HepG2 (cell line): ENCODE measurements around the gene S100A13. TPM values are rescaled to one million over a fixed set of nuclear protein-coding genes. Genes with fewer than 3 reads are reported as not detected.

ENCODE experiments used
- ASH2L ChIP-seq: fragments of 300-600, 200-600 bp; sonication (generic); IDR thresholded peaks from 2 replicates; pipeline ENCODE4 v1.7.0; 2017; ENCODE audit warnings: low read depth, mild to moderate bottlenecking, moderate library complexity, mixed read lengths, low read length; ENCODE audit not compliant: insufficient read length
- GATAD1 ChIP-seq: IDR thresholded peaks from 2 replicates; pipeline ENCODE4 v1.6.1; 2016; ENCODE audit warnings: missing genetic modification reagents, missing compliant biosample characterization
- KDM3A ChIP-seq: IDR thresholded peaks from 2 replicates; pipeline ENCODE4 v1.6.1; 2018; ENCODE audit warnings: low read depth, missing compliant biosample characterization
- KMT2A ChIP-seq: sonication (generic); formaldehyde crosslinking; IDR thresholded peaks from 2 replicates; pipeline ENCODE4 v1.4.0; 2020; ENCODE audit warnings: missing genetic modification reagents
- MLLT10 ChIP-seq: sonication (generic); formaldehyde crosslinking; IDR thresholded peaks from 2 replicates; pipeline ENCODE4 v1.4.0; 2020; ENCODE audit warnings: missing genetic modification reagents
- MTA1 ChIP-seq: sonication (generic); formaldehyde crosslinking; IDR thresholded peaks from 2 replicates; pipeline ENCODE4 v1.4.0; 2020; ENCODE audit warnings: missing genetic modification reagents, mild to moderate bottlenecking, borderline replicate concordance
- POLR2AphosphoS5 ChIP-seq: IDR thresholded peaks from 2 replicates; pipeline ENCODE4 v1.6.1; 2012; ENCODE audit warnings: low read depth, low read length
- RARA ChIP-seq: IDR thresholded peaks from 2 replicates; pipeline ENCODE4 v1.6.1; 2016; ENCODE audit warnings: missing genetic modification reagents, missing compliant biosample characterization
- RFX3 ChIP-seq: IDR thresholded peaks from 2 replicates; pipeline ENCODE4 v1.6.1; 2016; ENCODE audit warnings: missing biosample characterization, missing genetic modification reagents
- SP1 ChIP-seq, 2 experiments: fragments of 450-650 bp in 1 of 2; sonication (generic) in 1 of 2; formaldehyde crosslinking in 1 of 2; IDR thresholded peaks; 2 replicates each; pipeline versions ENCODE4 v1.4.0 to v1.6.1; 2016 to 2020; ENCODE audit warnings: missing genetic modification reagents in 1 of 2
- SRSF1 ChIP-seq: fragments of 200-400 bp; formaldehyde crosslinking; optimal IDR thresholded peaks from 2 replicates; pipeline ENCODE3; 2017; ENCODE audit warnings: mild to moderate bottlenecking, low read depth, low read length, moderate library complexity
- TSC22D2 ChIP-seq: sonication (generic); formaldehyde crosslinking; IDR thresholded peaks from 2 replicates; pipeline ENCODE4 v1.5.1; 2020; ENCODE audit warnings: missing genetic modification reagents, mild to moderate bottlenecking, borderline replicate concordance
- ZBTB20 ChIP-seq: sonication (generic); formaldehyde crosslinking; IDR thresholded peaks from 2 replicates; pipeline ENCODE4 v1.8.1; 2023; ENCODE audit warnings: missing genetic modification reagents, low read depth, mild to moderate bottlenecking, borderline replicate concordance
- ZBTB7A ChIP-seq: sonication (generic); formaldehyde crosslinking; IDR thresholded peaks from 2 replicates; pipeline ENCODE4 v1.8.0; 2022; ENCODE audit warnings: mild to moderate bottlenecking, missing genetic modification reagents
- ZMYM2 ChIP-seq: sonication (generic); formaldehyde crosslinking; IDR thresholded peaks from 2 replicates; pipeline ENCODE4 v1.8.0; 2022; ENCODE audit warnings: mild to moderate bottlenecking, missing genetic modification reagents
- polyA plus RNA-seq, 8 experiments: library from polyadenylated mRNA; depleted of rRNA in 3 of 8; stranded (reverse) in 7 of 8; unstranded in 1 of 8; fragments of >200 nt; fragmentation: Illumina TruSeq in 4 of 8; extraction: Trizol in 4 of 8; gene quantifications; 2 replicates each; pipeline versions ENCODE4 v1.2.1 to v1.2.3, GENCODE V29; 2011 to 2016; ENCODE audit warnings: low read depth in 4 of 8, missing spikeins in 1 of 8, mixed read lengths in 1 of 8; ENCODE audit not compliant: insufficient read depth in 1 of 8
- total RNA-seq, 5 experiments: library from RNA; depleted of rRNA; stranded (reverse); fragments of >200 nt; fragmentation: Illumina TruSeq; extraction: Trizol; gene quantifications; 2 replicates each; pipeline ENCODE4 v1.2.3, GENCODE V29; 2016; ENCODE audit warnings: low read depth in 1 of 5
- TF ChIP-seq, protein P1 (sequence below): sonication (generic); formaldehyde crosslinking; IDR thresholded peaks from 2 replicates; pipeline ENCODE4 v1.4.0; 2020; ENCODE audit warnings: missing genetic modification reagents
- TF ChIP-seq, protein P2 (sequence below): sonication (generic); formaldehyde crosslinking; IDR thresholded peaks from 2 replicates; pipeline ENCODE4 v1.4.0; 2020; ENCODE audit warnings: missing genetic modification reagents, borderline replicate concordance
- TF ChIP-seq, protein P3 (sequence below): sonication (generic); formaldehyde crosslinking; IDR thresholded peaks from 2 replicates; pipeline ENCODE4 v1.5.1; 2020; ENCODE audit warnings: missing genetic modification reagents, mild to moderate bottlenecking, borderline replicate concordance
- TF ChIP-seq, protein P4 (sequence below): IDR thresholded peaks from 2 replicates; pipeline ENCODE4 v1.6.1; 2016

S100A13 gene
- total and polyA plus RNA-seq, 2 of the 13 experiments (the other 11 are each of a cell fraction or from before 2014, with no cell fraction given), result 89.5 to 172 TPM

DNA sequence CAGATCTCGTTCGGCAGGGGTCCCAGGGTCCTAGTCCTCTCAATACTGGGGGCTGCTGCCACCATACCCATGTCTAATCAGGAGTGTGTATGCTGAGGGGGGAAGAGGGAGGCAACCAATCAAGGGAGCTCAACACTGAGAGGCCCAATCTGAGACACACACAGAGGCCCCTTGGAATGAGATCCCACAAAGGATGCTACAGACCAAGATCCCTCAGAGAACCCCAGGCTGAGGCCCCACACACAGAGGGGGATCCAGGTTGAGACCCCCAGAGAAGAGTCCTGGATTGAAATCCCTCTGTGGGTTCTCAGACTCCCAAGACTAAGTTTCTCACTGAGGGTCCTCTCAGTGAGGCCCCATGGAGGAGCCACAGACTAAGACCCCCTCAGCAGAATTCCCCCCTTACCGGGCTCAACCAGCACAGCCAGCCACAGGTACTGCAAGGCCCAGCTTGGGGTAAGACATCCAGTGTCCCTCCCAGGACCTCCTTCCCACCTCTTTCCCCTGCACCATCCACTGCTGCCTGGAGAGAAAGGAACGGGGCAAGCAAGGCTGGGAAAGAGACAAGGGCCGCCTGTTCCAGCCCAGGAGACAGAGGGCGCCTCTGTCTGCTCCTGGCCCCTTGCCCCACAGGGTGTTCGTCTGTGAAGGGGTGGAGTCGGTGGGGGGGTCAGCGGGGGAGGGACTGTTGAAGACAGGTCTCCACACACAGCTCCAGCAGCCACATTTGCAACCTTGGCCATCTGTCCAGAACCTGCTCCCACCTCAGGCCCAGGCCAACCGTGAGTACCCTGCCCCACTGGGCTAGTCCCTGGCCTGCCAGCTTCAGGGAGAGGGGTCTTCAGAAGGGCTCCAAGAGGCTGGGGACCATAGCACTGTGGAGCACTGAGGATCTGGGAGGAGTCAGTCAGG lies 666 bp upstream of the S100A13 start, which contains the start of gene S100A1 (continued):
- peak; percentile 38; the same call in 1 of the 2 replicates for TF ChIP-seq ZBTB20 (CRISPR knock-in tag)
- 0 out of 2 replicates have a peak, but pooled peaks have one; percentile 91 for TF ChIP-seq ZBTB7A (CRISPR knock-in tag)
- TF ChIP-seq KMT2A (CRISPR knock-in tag), result 0 out of 2 replicates have a peak, but pooled peaks have one; percentile 11
- TF ChIP-seq POLR2AphosphoS5, result peak; percentile 84
- TF ChIP-seq ZMYM2 (CRISPR knock-in tag), result peak; percentile 70
- peak; percentile 17; the same call in 1 of the 2 replicates for TF ChIP-seq TSC22D2 (CRISPR knock-in tag)
- TF ChIP-seq, protein P1, sequence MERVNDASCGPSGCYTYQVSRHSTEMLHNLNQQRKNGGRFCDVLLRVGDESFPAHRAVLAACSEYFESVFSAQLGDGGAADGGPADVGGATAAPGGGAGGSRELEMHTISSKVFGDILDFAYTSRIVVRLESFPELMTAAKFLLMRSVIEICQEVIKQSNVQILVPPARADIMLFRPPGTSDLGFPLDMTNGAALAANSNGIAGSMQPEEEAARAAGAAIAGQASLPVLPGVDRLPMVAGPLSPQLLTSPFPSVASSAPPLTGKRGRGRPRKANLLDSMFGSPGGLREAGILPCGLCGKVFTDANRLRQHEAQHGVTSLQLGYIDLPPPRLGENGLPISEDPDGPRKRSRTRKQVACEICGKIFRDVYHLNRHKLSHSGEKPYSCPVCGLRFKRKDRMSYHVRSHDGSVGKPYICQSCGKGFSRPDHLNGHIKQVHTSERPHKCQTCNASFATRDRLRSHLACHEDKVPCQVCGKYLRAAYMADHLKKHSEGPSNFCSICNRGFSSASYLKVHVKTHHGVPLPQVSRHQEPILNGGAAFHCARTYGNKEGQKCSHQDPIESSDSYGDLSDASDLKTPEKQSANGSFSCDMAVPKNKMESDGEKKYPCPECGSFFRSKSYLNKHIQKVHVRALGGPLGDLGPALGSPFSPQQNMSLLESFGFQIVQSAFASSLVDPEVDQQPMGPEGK, result peak; percentile 93
- peak; percentile 54; the same call in 1 of the 2 replicates for TF ChIP-seq MTA1 (CRISPR knock-in tag)
- no peak for TF ChIP-seq MLLT10 (CRISPR knock-in tag)
- 0 out of 2 replicates have a peak, but pooled peaks have one; percentile 11 for TF ChIP-seq KDM3A (CRISPR knock-in tag)
- peak; percentile 2 for TF ChIP-seq ASH2L
- TF ChIP-seq SP1 (IDR thresholded peaks at IDR 0.05), result no peak
- TF ChIP-seq SP1 (CRISPR knock-in tag; IDR thresholded peaks at IDR 0.05), result peak; percentile 18; the same call in 1 of the 2 replicates
- peak; percentile 9; the same call in 1 of the 2 replicates for TF ChIP-seq RARA (CRISPR knock-in tag)
- no peak for TF ChIP-seq RFX3 (CRISPR knock-in tag)
- TF ChIP-seq SRSF1, result peak; percentile 35
- TF ChIP-seq, protein P2, sequence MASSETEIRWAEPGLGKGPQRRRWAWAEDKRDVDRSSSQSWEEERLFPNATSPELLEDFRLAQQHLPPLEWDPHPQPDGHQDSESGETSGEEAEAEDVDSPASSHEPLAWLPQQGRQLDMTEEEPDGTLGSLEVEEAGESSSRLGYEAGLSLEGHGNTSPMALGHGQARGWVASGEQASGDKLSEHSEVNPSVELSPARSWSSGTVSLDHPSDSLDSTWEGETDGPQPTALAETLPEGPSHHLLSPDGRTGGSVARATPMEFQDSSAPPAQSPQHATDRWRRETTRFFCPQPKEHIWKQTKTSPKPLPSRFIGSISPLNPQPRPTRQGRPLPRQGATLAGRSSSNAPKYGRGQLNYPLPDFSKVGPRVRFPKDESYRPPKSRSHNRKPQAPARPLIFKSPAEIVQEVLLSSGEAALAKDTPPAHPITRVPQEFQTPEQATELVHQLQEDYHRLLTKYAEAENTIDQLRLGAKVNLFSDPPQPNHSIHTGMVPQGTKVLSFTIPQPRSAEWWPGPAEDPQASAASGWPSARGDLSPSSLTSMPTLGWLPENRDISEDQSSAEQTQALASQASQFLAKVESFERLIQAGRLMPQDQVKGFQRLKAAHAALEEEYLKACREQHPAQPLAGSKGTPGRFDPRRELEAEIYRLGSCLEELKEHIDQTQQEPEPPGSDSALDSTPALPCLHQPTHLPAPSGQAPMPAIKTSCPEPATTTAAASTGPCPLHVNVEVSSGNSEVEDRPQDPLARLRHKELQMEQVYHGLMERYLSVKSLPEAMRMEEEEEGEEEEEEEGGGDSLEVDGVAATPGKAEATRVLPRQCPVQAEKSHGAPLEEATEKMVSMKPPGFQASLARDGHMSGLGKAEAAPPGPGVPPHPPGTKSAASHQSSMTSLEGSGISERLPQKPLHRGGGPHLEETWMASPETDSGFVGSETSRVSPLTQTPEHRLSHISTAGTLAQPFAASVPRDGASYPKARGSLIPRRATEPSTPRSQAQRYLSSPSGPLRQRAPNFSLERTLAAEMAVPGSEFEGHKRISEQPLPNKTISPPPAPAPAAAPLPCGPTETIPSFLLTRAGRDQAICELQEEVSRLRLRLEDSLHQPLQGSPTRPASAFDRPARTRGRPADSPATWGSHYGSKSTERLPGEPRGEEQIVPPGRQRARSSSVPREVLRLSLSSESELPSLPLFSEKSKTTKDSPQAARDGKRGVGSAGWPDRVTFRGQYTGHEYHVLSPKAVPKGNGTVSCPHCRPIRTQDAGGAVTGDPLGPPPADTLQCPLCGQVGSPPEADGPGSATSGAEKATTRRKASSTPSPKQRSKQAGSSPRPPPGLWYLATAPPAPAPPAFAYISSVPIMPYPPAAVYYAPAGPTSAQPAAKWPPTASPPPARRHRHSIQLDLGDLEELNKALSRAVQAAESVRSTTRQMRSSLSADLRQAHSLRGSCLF (CRISPR knock-in tag), result no peak
- TF ChIP-seq, protein P3, sequence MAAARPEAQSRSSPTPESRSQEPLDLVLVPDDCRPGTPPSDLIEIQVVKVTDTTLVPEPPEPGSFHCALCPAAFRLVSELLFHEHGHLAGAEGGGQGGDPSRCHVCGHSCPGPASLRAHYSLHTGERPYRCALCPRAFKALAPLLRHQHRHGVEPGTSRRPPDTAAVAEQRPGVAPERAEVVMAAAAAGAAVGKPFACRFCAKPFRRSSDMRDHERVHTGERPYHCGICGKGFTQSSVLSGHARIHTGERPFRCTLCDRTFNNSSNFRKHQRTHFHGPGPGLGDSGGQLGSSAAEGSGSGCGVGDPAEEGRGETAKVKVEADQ (CRISPR knock-in tag), result peak; percentile 62; the same call in 1 of the 2 replicates
- TF ChIP-seq, protein P4, sequence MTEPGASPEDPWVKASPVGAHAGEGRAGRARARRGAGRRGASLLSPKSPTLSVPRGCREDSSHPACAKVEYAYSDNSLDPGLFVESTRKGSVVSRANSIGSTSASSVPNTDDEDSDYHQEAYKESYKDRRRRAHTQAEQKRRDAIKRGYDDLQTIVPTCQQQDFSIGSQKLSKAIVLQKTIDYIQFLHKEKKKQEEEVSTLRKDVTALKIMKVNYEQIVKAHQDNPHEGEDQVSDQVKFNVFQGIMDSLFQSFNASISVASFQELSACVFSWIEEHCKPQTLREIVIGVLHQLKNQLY (CRISPR knock-in tag), result no peak
- TF ChIP-seq GATAD1 (CRISPR knock-in tag), result 0 out of 2 replicates have a peak, but pooled peaks have one; percentile 15
